Hepatocyte (in vitro differentiated cells): Measurements from ENCODE around the gene COL5A1. TPM values are rescaled to one million over a fixed set of nuclear protein-coding genes. Genes with fewer than 3 reads are reported as not detected.

Experiments used
- DNase-seq: peaks from one replicate; pipeline ENCODE4 v3.0.0-alpha.2; 2016; ENCODE audit warnings: low spot score
- H2AFZ ChIP-seq: fragments of 200-600 bp; sonication (generic); 2 replicates; pipeline ENCODE4 v1.6.0; 2016; ENCODE audit warnings: antibody characterized with exemption, mild to moderate bottlenecking
- H3K27ac ChIP-seq: fragments of 200-600 bp; sonication (generic); 2 replicates; pipeline ENCODE4 v1.5.1; 2016; ENCODE audit warnings: mild to moderate bottlenecking
- H3K27me3 ChIP-seq: fragments of 200-600 bp; sonication (generic); 2 replicates; pipeline ENCODE4 v1.6.1; 2016
- H3K36me3 ChIP-seq: fragments of 200-600 bp; sonication (generic); replicated peaks from 2 replicates; pipeline ENCODE4 v1.5.1; 2016; ENCODE audit warnings: low read depth; ENCODE audit not compliant: insufficient read depth
- H3K4me1 ChIP-seq: fragments of 200-600 bp; sonication (generic); 2 replicates; pipeline ENCODE4 v1.5.1; 2016; ENCODE audit warnings: mild to moderate bottlenecking, moderate library complexity; ENCODE audit not compliant: insufficient read depth
- H3K4me2 ChIP-seq: fragments of 200-600 bp; sonication (generic); 2 replicates; pipeline ENCODE4 v1.6.0; 2016
- H3K4me3 ChIP-seq: fragments of 200-600 bp; sonication (generic); 2 replicates; pipeline ENCODE4 v1.5.1; 2016; ENCODE audit warnings: mild to moderate bottlenecking
- H3K79me2 ChIP-seq: fragments of 200-600 bp; sonication (generic); 2 replicates; pipeline ENCODE4 v1.6.0; 2017; ENCODE audit warnings: mild to moderate bottlenecking
- H3K9me2 ChIP-seq: fragments of 200-600 bp; sonication (generic); replicated peaks from 2 replicates; pipeline ENCODE4 v1.6.0; 2017; ENCODE audit warnings: mild to moderate bottlenecking; ENCODE audit not compliant: insufficient read depth
- H3K9me3 ChIP-seq: fragments of 200-600 bp; sonication (generic); 2 replicates; pipeline ENCODE4 v1.5.1; 2016; ENCODE audit warnings: low read depth, mild to moderate bottlenecking
- H4K20me1 ChIP-seq: fragments of 200-600 bp; sonication (generic); 2 replicates; pipeline ENCODE4 v1.6.0; 2016; ENCODE audit warnings: mild to moderate bottlenecking; ENCODE audit not compliant: insufficient read depth, poor library complexity, severe bottlenecking
- CTCF ChIP-seq: fragments of 200-600 bp; sonication (generic); IDR thresholded peaks from 2 replicates; pipeline ENCODE4 v1.5.1; 2016; ENCODE audit warnings: antibody characterized with exemption, mild to moderate bottlenecking; ENCODE audit not compliant: poor library complexity
- EZH2 ChIP-seq: fragments of 200-600 bp; sonication (generic); IDR thresholded peaks from 2 replicates; pipeline ENCODE4 v1.6.1; 2016; ENCODE audit warnings: antibody characterized with exemption, mild to moderate bottlenecking, borderline replicate concordance
- EZH2phosphoT487 ChIP-seq: fragments of 200-600 bp; sonication (generic); IDR thresholded peaks from one replicate; pipeline ENCODE4 v1.6.1; 2018; ENCODE audit warnings: antibody characterized with exemption, mild to moderate bottlenecking, low read depth, moderate library complexity; ENCODE audit not compliant: unreplicated experiment, severe bottlenecking
- WGBS: methylation state at CpG from one replicate; pipeline ENCODE4 v1.1.6; 2016; ENCODE audit warnings: low lambda C conversion rate; ENCODE audit errors: missing lambda C conversion rate; 5-methylcytosine and 5-hydroxymethylcytosine counted together
- polyA plus RNA-seq: library from polyadenylated mRNA; unstranded; fragments of >200 nt; fragmentation: Nextera tagmentation; extraction: Ambion mirVana; gene quantifications from 2 replicates; pipeline ENCODE4 v1.2.1, GENCODE V29; 2016
- total RNA-seq: library from RNA; depleted of rRNA; stranded (reverse); fragments of >200 nt; gene quantifications from 2 replicates; pipeline ENCODE4 v1.2.3, GENCODE V29; 2014

The COL5A1 gene
- total and polyA plus RNA-seq, 2 experiments from 2014 or later, result 342 to 347 TPM

- Histone ChIP-seq H3K27ac (peak overlapping the region; percentile 86), H3K4me2 (no peak overlapping the region), H3K9me2 (no peaks in the 10 kb centered on the region), H3K9me3 (no peaks in the 10 kb centered on the region), H2AFZ (no peak overlapping the region), H3K36me3 (no peaks in the 10 kb centered on the region), H3K79me2 (no peaks in the 10 kb centered on the region), H3K4me3 (no peak overlapping the region), H4K20me1 (no peaks in the 10 kb centered on the region), H3K27me3 (no peaks in the 10 kb centered on the region), H3K4me1 (peaks cover 31% of the 10 kb centered on the region)
- no peak for TF ChIP-seq EZH2phosphoT487
- no peak for TF ChIP-seq EZH2
- TF ChIP-seq CTCF, result no peak
- 77% methylated on average over 22 of the region's 22 CpGs for WGBS
- DNase-seq, result no peak
Measured at GRCh38 chr9:134625361-134626068, 16.1 kb upstream of the COL5A1 start.

GRCh38 chr9:134626069-134626423, 15.6 kb upstream of the COL5A1 start:
- Histone ChIP-seq H3K9me3 (no peaks in the 10 kb centered on the region), H3K79me2 (no peaks in the 10 kb centered on the region), H3K4me2 (no peak overlapping the region), H4K20me1 (no peaks in the 10 kb centered on the region), H3K4me3 (no peak overlapping the region), H3K36me3 (no peaks in the 10 kb centered on the region), H3K4me1 (peaks cover 31% of the 10 kb centered on the region), H3K9me2 (no peaks in the 10 kb centered on the region), H3K27ac (peak overlapping the region; percentile 86), H3K27me3 (no peaks in the 10 kb centered on the region), H2AFZ (no peak overlapping the region)
- WGBS, result 64% methylated on average over 7 of the region's 7 CpGs
- TF ChIP-seq EZH2 (no peak), EZH2phosphoT487 (no peak), CTCF (no peak)
- DNase-seq, result no peak

- Histone ChIP-seq H3K4me3 (no peak overlapping the region), H3K4me2 (no peak overlapping the region), H3K27ac (peak overlapping the region; percentile 86), H3K27me3 (no peaks in the 10 kb centered on the region), H3K9me2 (no peaks in the 10 kb centered on the region), H2AFZ (no peak overlapping the region), H3K36me3 (no peaks in the 10 kb centered on the region), H3K9me3 (no peaks in the 10 kb centered on the region), H3K4me1 (peaks cover 31% of the 10 kb centered on the region), H3K79me2 (no peaks in the 10 kb centered on the region), H4K20me1 (no peaks in the 10 kb centered on the region)
- 70% methylated on average over 19 of the region's 19 CpGs for WGBS
- DNase-seq, result peak; percentile 58
- TF ChIP-seq EZH2 (no peak), EZH2phosphoT487 (no peak), CTCF (no peak)
Measured at GRCh38 chr9:134626571-134627416, 14.8 kb upstream of the COL5A1 start.
